ENCODE measurements around the gene CAPN12. TPM values are rescaled to one million over a fixed set of nuclear protein-coding genes. Genes with fewer than 3 reads are reported as not detected.

Gene CAPN12
- total RNA-seq, 1 donor, result 0.18 TPM

GRCh38 chr19:38715555-38715954, 28.7 kb downstream of the CAPN12 start:
- H3K4me3 ChIP-seq (ENCODE audit: low read depth, low read length), result no peak overlapping the region
- no peak for TF ChIP-seq CTCF (IDR thresholded peaks at IDR 0.05; ENCODE audit: insufficient read depth, low read length)
- no peak for DNase-seq (ENCODE audit: low read depth)

- no peak for TF ChIP-seq CTCF (IDR thresholded peaks at IDR 0.05; ENCODE audit: insufficient read depth, low read length)
- DNase-seq (ENCODE audit: low read depth), result no peak
- no peak overlapping the region for H3K4me3 ChIP-seq (ENCODE audit: low read depth, low read length)
Observed at GRCh38 chr19:38714354-38714778, 29.9 kb downstream of the CAPN12 start.

GRCh38 chr19:38713865-38714264, 30.4 kb downstream of the CAPN12 start:
- H3K4me3 ChIP-seq (ENCODE audit: low read depth, low read length), result no peak overlapping the region
- DNase-seq (ENCODE audit: low read depth), result no peak
- no peak for TF ChIP-seq CTCF (IDR thresholded peaks at IDR 0.05; ENCODE audit: insufficient read depth, low read length)

- TF ChIP-seq CTCF (IDR thresholded peaks at IDR 0.05; ENCODE audit: insufficient read depth, low read length), result no peak
- DNase-seq (ENCODE audit: low read depth), result peak; percentile 65
- no peak overlapping the region for H3K4me3 ChIP-seq (ENCODE audit: low read depth, low read length)
Observed at GRCh38 chr19:38713227-38713649, 31.0 kb downstream of the CAPN12 start.

- no peak for TF ChIP-seq CTCF (IDR thresholded peaks at IDR 0.05; ENCODE audit: insufficient read depth, low read length)
- no peak overlapping the region for H3K4me3 ChIP-seq (ENCODE audit: low read depth, low read length)
- no peak for DNase-seq (ENCODE audit: low read depth)
Observed at GRCh38 chr19:38712161-38712748, 32.0 kb downstream of the CAPN12 start.

- peak; percentile 92 for DNase-seq (ENCODE audit: low read depth)
- H3K4me3 ChIP-seq (ENCODE audit: low read depth, low read length), result no peak overlapping the region
- peak; percentile 35 for TF ChIP-seq CTCF (IDR thresholded peaks at IDR 0.05; ENCODE audit: insufficient read depth, low read length)
Observed at GRCh38 chr19:38711726-38712153, 32.5 kb downstream of the CAPN12 start.
